BLaER1 (cell line): Measurements from ENCODE around the gene TRIM14.
"Not testable (repeated sequence)": the region's sequence is repeated elsewhere in the genome, so short reads cannot be mapped to it uniquely, and the experiment has no call there.

Experiments used
- H3K27ac ChIP-seq: shearing (Covaris generic); formaldehyde crosslinking; 2 replicates; pipeline ENCODE4 v1.8.1; 2022
- H3K27me3 ChIP-seq: shearing (Covaris generic); formaldehyde crosslinking; 2 replicates; pipeline ENCODE4 v1.8.1; 2022
- H3K36me3 ChIP-seq: shearing (Covaris generic); formaldehyde crosslinking; 2 replicates; pipeline ENCODE4 v1.8.1; 2022
- H3K4me1 ChIP-seq: shearing (Covaris generic); formaldehyde crosslinking; 2 replicates; pipeline ENCODE4 v1.8.1; 2022
- H3K4me2 ChIP-seq: shearing (Covaris generic); formaldehyde crosslinking; 2 replicates; pipeline ENCODE4 v1.8.1; 2022
- H3K4me3 ChIP-seq: shearing (Covaris generic); formaldehyde crosslinking; 2 replicates; pipeline ENCODE4 v1.8.1; 2022
- H3K9ac ChIP-seq: shearing (Covaris generic); formaldehyde crosslinking; 2 replicates; pipeline ENCODE4 v1.8.1; 2022
- H3K9me3 ChIP-seq: shearing (Covaris generic); formaldehyde crosslinking; 2 replicates; pipeline ENCODE4 v1.8.1; 2022
- H4K20me1 ChIP-seq: shearing (Covaris generic); formaldehyde crosslinking; 2 replicates; pipeline ENCODE4 v1.8.1; 2022
- Cebpa-rat ChIP-seq: shearing (Covaris generic); IDR thresholded peaks from 2 replicates; pipeline ENCODE4 v1.8.1; 2022

Gene TRIM14

DNA sequence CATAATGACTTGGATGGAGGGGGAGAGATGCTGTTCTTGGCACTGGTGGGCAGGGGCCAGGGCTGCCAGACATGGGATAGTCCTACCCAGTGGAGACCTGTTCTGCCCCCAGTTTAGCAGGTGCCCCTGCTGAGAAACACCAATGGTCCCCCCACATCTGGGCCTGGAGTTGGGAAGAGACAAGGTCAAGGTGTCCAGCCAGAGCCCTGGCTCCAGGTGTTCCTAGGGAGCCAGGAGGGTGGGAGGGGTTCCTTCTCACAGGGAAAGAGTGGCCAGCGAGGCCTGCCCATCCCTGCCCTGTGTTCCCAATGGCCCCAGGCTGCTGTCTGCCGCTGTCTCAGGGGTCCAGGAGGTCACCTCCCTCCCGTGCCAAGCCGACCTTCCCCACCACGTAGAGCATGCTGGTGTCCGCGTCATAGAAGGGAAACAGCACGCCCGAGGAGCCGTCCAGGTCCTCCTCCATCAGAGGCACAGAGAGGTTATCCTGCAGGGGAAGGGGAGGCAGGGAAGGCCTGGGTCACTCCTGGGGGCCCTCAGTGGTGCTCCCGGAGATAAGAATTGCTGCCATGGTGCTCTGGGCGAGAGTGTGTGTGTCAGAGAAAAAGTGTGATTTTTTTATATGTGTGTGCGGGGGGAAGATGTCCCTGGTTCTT is 11.7 kb upstream of the TRIM14 start:
- Histone ChIP-seq H3K4me2 (peak overlapping the region; percentile 59; the same call in 1 of the 2 replicates), H4K20me1 (no peaks in the 10 kb centered on the region), H3K4me3 (no peak overlapping the region), H3K27me3 (no peaks in the 10 kb centered on the region), H3K36me3 (no peaks in the 10 kb centered on the region), H3K9ac (no peak overlapping the region), H3K4me1 (peaks cover 61% of the 10 kb centered on the region), H3K27ac (no peak overlapping the region), H3K9me3 (no peaks in the 10 kb centered on the region)
- no peak for TF ChIP-seq Cebpa-rat

DNA sequence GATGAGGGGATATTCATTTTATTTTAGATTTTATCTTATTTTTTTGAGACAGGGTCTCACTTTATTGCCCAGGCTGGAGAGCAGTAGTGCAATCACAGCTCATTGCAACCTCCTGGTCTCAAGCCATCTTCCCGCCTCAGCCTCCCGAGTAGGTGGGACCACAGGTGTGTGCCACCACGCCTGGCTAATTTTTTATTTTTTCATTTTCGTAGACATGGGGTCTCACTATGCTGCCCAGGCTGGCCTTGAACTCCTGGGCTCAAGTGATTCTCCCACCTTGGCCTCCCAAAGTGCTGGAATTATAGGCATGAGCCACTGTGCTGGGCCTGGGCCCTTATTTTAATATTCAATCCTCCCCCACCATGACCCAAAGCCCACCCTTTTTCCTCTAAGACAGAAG is 11.0 kb upstream of the TRIM14 start:
- Histone ChIP-seq H3K4me1 (peaks cover 66% of the 10 kb centered on the region), H3K4me2 (peak overlapping the region; percentile 59)
- not testable (repeated sequence) for H3K36me3 ChIP-seq, H3K27ac ChIP-seq, H3K9me3 ChIP-seq, H3K4me3 ChIP-seq, H4K20me1 ChIP-seq, H3K27me3 ChIP-seq, H3K9ac ChIP-seq

DNA sequence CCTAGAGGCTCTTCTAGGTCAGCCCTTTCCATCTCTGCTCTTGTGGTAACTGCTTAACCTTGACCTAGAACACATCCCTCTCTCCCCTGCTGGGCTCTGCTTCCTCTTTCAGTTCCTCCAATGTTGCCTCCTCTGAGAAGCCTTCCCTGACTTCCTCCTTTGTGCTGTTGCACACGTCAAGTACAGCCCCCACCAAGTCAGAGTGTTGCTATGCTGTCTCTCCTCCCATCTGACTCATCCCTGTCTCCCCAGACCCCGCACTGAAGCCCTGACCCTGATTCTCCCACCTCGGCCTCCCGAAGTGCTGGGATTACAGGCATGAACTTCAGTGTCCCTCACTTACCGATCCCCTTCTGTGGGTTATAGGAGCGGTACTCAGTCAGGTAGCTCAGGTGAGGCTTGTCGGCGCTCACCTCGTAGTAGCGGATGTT is 10.4 kb upstream of the TRIM14 start:
- no peaks in the 10 kb centered on the region for H3K9me3 ChIP-seq
- H3K9ac ChIP-seq: no peak overlapping the region
- TF ChIP-seq Cebpa-rat: no peak
- H3K36me3 ChIP-seq: no peaks in the 10 kb centered on the region
- H3K27me3 ChIP-seq: no peaks in the 10 kb centered on the region
- peak overlapping the region; percentile 59 for H3K4me2 ChIP-seq
- peak overlapping the region; percentile 21; the same call in 1 of the 2 replicates for H3K27ac ChIP-seq
- H3K4me3 ChIP-seq: no peak overlapping the region
- H4K20me1 ChIP-seq: no peaks in the 10 kb centered on the region
- H3K4me1 ChIP-seq: peaks cover 72% of the 10 kb centered on the region

DNA sequence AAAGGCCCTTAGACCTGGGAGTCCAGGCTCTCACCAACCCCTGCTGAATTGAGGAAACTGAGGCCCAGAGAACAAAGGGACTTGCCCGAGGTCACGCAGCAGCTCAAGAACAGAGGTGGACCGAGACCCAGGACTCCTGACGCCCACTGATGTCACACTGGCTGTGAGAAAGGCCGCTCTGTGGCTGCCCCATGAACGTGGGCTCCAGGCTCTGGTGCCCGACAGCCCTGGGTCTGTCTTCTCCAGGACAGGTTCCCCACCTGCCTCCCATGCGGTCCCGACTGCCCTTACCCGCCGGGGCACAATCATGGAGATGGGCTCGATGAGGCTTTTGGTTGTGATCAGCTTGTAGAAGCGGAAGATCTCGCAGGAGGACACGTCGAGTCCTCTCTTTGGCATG is 9.3 kb upstream of the TRIM14 start:
- Histone ChIP-seq H4K20me1 (no peaks in the 10 kb centered on the region), H3K36me3 (no peaks in the 10 kb centered on the region)
- TF ChIP-seq Cebpa-rat: no peak

DNA sequence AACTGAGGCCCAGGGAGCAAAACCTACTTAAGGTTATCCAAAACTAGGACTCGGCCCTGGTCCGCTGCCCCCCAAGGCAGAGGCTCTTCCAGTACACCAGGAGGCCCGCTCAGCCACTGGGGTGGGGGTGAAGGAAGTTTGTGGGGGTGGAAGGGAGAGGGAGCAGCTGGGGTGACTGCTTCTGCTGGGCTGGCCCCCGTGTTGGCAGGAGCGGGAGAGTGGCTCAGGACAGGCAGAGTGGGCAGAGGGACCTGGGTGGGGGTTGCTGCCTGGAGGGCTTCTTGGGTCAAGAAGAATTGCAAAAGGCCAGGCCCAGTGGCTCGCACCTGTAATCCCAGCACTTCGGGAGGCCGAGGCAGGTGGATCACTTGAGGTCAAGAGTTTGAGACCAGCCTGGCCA is 8.2 kb upstream of the TRIM14 start:
- Histone ChIP-seq H3K4me3 (no peak overlapping the region), H3K4me1 (peaks cover 72% of the 10 kb centered on the region), H3K36me3 (no peaks in the 10 kb centered on the region), H3K27ac (no peak overlapping the region), H3K4me2 (no peak overlapping the region), H3K9ac (no peak overlapping the region), H3K27me3 (no peaks in the 10 kb centered on the region), H3K9me3 (no peaks in the 10 kb centered on the region), H4K20me1 (no peaks in the 10 kb centered on the region)
- TF ChIP-seq Cebpa-rat: no peak

More for the DNA sequence above, 9.3 kb upstream of the TRIM14 start:
- Histone ChIP-seq H3K27ac (no peak overlapping the region), H3K9ac (no peak overlapping the region), H3K4me3 (no peak overlapping the region), H3K4me1 (peaks cover 72% of the 10 kb centered on the region), H3K4me2 (no peak overlapping the region), H3K27me3 (no peaks in the 10 kb centered on the region), H3K9me3 (no peaks in the 10 kb centered on the region)

DNA sequence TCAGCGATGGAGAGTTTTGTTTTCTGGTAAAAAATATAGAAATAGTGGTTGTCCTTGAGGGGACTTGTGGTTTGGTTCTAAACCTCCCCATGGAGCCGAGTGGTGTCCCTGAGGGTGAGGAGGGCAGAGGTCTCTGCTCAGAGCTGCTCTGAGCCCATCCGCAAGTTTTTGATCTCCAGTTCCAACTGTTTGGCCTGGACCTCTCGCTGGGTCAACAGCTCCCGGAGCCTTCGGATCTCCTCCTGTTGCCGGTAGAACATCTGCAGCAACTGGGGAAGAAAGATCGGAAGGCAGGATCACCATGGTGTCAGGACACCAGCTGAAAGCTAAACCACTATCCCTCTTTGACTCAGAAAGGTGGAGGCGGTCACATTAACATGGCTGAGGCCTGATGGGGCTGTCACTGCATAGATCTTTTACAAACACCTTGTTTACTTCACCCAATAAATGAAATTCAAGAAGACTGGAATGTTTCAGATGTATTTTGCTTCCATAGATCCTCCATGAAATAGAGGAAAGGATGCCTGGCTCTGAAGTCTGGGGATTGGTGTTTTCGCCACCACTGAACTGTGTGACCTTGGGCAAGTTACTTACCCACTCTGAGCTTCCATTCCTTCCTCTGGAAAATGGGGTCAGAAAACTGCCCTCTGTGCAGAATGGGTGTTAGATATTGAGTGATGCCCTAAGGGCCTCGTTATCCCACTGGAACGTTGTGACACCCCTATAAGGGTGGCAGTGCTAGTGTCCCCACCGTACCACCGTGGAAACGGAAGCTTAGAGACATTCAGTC is 5.8 kb upstream of the TRIM14 start:
- peak overlapping the region; percentile 22; the same call in 1 of the 2 replicates for H3K9ac ChIP-seq
- no peak for TF ChIP-seq Cebpa-rat
- no peaks in the 10 kb centered on the region for H3K27me3 ChIP-seq
- H3K27ac ChIP-seq: peak overlapping the region; percentile 47
- H3K9me3 ChIP-seq: no peaks in the 10 kb centered on the region
- no peak overlapping the region for H3K4me3 ChIP-seq
- H4K20me1 ChIP-seq: no peaks in the 10 kb centered on the region
- peak overlapping the region; percentile 64 for H3K4me2 ChIP-seq
- no peaks in the 10 kb centered on the region for H3K36me3 ChIP-seq
- H3K4me1 ChIP-seq: peaks cover 72% of the 10 kb centered on the region

DNA sequence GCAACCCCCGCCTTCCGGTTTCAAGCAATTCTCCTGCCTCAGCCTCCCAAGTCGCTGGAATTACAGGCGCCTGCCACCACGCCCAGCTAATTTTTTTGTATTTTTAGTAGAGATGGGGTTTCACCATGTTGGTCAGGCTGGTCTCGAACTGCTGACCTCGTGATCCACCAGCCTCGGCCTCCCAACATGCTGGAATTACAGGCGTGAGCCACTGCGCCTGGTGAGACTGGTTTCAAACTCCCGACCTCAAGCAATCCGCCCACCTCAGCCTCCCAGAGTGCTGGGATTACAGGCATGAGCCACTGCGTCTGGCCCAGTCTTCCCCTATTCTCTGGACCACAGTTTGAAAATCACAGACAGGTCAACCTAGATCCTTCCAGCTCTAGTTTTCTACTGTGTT is 5.1 kb upstream of the TRIM14 start:
- not testable (repeated sequence) for H4K20me1 ChIP-seq, H3K9me3 ChIP-seq, H3K9ac ChIP-seq, H3K27me3 ChIP-seq, H3K4me3 ChIP-seq, H3K36me3 ChIP-seq
- Histone ChIP-seq H3K27ac (peak overlapping the region; percentile 47; the same call in 1 of the 2 replicates), H3K4me2 (peak overlapping the region; percentile 64), H3K4me1 (peaks cover 70% of the 10 kb centered on the region)

DNA sequence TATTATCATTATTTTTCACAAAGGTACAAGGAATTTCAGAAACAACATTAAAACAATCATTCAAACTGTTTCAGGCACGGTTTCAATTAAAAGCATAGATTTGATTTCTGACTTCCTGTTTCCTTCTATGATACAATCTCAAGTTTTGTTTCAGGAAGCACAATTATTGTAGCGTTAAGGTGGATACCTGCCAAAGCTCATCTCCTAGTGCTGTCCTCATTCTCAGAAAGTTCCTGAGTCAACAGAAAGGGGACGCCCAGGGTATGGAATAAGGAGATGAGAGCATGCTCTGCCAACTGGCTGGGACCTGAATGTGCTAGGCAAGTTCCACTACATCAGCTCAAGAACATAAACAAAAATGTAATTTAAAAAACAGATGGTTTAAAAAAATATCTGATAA is 2.0 kb upstream of the TRIM14 start:
- Histone ChIP-seq H3K9ac (no peak overlapping the region), H3K4me3 (no peak overlapping the region), H3K4me1 (peaks cover 79% of the 10 kb centered on the region), H3K9me3 (no peaks in the 10 kb centered on the region), H3K4me2 (peak overlapping the region; percentile 54), H3K27me3 (no peaks in the 10 kb centered on the region), H4K20me1 (no peaks in the 10 kb centered on the region), H3K27ac (no peak overlapping the region), H3K36me3 (peaks cover 6% of the 10 kb centered on the region; the same call in 1 of the 2 replicates)
- TF ChIP-seq Cebpa-rat: no peak

DNA sequence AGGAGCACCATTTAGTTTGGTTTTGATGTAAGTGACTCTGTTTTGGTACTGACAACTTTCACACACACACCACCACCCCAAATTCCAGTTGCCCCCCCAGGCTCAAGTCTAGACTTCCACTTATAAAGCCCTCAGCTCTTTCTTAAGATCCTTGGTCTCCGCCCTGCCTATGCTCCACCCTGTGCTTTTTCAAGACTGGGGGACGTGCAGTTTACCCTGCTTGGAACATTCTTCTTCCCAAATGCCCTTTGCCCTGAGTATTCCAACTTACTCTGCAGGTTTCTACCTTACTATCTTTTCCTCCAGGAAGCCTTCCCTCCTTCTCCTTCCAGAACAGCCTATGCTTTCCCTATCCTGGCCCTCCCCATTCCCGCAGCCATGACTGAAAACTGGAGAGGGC is 1.5 kb upstream of the TRIM14 start:
- H3K4me1 ChIP-seq: peaks cover 79% of the 10 kb centered on the region
- H3K27ac ChIP-seq: no peak overlapping the region
- H4K20me1 ChIP-seq: no peaks in the 10 kb centered on the region
- no peak overlapping the region for H3K4me3 ChIP-seq
- peaks cover 11% of the 10 kb centered on the region; the same call in 1 of the 2 replicates for H3K36me3 ChIP-seq
- H3K4me2 ChIP-seq: peak overlapping the region; percentile 54
- no peaks in the 10 kb centered on the region for H3K9me3 ChIP-seq
- H3K9ac ChIP-seq: no peak overlapping the region
- no peak for TF ChIP-seq Cebpa-rat
- H3K27me3 ChIP-seq: no peaks in the 10 kb centered on the region

DNA sequence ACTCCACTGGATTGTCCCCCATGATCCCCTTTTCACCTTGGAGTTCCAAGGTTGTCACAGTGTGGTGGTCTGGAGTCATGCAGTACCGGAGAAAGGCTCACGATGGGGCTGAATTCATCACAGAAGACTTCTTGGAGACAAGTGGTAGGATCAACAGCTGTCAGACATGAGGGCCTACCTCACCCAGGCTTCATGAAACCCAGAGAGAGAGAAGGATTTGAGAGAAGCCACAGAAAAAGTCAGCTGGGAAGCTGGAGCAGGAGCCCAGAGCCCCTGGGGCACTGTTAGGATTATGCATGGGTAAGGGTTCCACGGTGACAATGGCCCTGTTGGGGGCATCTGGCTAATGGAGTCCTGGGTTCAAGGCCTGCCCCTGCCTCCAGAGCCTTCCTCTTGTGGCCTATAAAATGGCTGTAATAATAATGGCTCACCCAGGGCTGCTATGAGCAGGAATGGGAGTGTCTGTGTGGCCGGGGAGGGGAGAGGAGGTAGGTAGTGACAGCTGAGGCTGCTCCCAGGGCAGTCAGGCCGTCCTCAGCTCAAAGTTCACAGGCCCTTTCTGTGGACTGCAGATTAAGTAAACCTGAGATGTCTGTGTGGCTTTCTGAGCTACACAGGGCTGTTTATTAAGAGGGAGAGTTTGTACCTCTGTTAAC is 910 bp downstream of the TRIM14 start:
- Histone ChIP-seq H3K27ac (peak overlapping the region; percentile 85), H3K4me1 (peaks cover 56% of the 10 kb centered on the region), H3K36me3 (peaks cover 11% of the 10 kb centered on the region; the same call in 1 of the 2 replicates), H4K20me1 (no peaks in the 10 kb centered on the region), H3K9ac (peak overlapping the region; percentile 78), H3K4me2 (peak overlapping the region; percentile 93), H3K27me3 (no peaks in the 10 kb centered on the region), H3K9me3 (no peaks in the 10 kb centered on the region), H3K4me3 (peak overlapping the region; percentile 78)
- no peak for TF ChIP-seq Cebpa-rat

DNA sequence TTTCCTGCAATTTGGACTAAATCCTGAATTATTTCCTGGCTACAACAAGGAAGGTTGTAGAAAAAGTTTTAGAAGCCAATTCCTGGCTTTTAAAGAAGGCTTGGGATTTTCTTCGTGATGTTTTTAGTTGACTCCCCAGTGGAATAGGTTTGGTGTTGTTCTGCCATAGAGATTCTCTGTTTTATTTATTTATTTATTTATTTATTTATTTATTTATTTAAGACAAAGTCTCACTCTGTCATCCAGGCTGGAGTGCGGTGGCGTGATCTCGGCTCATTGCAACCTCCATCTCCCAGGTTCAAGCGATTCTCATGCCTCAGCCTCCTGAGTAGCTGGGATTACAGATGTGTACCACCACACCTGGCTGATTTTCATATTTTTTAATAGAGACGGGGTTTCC is 1.9 kb downstream of the TRIM14 start:
- not testable (repeated sequence) for H3K9me3 ChIP-seq, H3K9ac ChIP-seq, H3K4me3 ChIP-seq, H3K27me3 ChIP-seq, H3K27ac ChIP-seq, H4K20me1 ChIP-seq
- peak overlapping the region; percentile 93; the same call in 1 of the 2 replicates for H3K4me2 ChIP-seq
- peaks cover 45% of the 10 kb centered on the region for H3K4me1 ChIP-seq
- peaks cover 11% of the 10 kb centered on the region; the same call in 1 of the 2 replicates for H3K36me3 ChIP-seq
